HG03175 (cell line): ENCODE results near the gene BTNL9.
"Not testable (repeated sequence)": the region's sequence is repeated elsewhere in the genome, so short reads cannot be mapped to it uniquely, and the experiment has no call there.

ENCODE experiments used
- ATAC-seq: cut with Tn5 transposase; IDR thresholded peaks from one replicate; pipeline ENCODE4 v1.9.1; 2021; ENCODE audit warnings: mild to moderate bottlenecking, moderate library complexity; ENCODE audit not compliant: unreplicated experiment

BTNL9 gene

GRCh38 chr5:181098762-181099601 lies 58.9 kb downstream of the BTNL9 start:
- ATAC-seq = no peak

DNA sequence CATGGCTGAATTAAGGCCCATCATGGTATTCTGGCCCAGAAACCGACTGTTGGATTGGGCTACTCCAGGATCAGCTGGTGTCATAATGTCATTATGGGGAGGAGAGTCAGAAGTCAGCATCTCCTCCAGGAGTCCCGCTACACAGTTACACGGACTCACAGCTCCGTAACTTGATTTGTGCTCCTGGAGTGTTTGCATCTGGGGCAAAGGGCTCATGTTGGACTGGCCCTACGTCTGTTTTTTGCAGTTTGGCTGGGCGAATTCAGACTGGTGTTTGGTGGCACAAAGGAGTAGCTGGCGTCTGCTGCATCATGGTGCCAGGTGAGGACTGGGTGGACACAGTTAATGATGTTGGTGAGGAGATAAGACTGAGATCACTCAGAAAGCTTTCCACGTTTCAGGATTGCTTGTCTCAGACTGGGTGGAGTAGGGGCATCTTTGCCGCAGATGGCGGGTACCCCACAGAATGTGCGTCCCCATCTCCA lies 59.6 kb downstream of the BTNL9 start:
- no peak for ATAC-seq

DNA sequence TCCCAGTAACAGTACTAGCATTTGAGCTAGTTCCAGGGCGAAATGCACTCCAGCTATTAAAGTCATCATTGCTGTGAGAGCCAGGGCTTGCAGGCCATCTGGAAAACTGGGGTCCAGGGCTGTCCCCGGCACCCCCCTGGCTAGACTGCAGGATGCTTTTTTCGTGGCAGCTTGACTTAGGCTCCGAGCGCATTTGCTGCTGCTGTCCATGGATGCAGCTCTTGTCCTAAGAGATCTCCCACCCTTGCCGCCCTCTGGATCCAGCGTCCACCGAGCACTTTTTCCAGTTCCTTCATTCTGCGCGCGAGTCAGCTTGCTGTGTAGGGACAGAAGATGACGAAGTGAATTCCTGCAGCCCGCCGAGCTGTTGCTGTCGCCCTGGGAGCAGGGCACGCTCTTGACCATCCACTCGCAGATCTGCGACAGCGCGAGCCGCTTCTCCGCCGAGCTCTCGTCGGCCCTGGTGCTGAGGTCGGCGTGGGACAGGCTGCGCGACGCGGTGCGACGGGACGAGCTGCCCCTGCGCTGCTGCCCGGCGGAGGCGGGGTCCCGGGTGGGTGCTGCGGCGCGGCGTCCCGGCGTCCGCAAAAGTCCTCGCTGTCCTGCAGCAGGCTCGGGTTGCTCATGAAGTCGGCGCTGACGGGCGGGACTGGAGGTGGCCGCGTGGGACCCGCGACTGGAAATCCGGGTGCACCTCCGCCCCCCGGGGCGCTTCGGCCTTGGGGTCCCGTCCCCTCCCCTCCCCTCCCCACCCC lies 60.2 kb downstream of the BTNL9 start:
- ATAC-seq = no peak

- ATAC-seq = not testable (repeated sequence)
These were observed 61.1 kb downstream of the BTNL9 start for GRCh38 chr5:181101030-181101641.

DNA sequence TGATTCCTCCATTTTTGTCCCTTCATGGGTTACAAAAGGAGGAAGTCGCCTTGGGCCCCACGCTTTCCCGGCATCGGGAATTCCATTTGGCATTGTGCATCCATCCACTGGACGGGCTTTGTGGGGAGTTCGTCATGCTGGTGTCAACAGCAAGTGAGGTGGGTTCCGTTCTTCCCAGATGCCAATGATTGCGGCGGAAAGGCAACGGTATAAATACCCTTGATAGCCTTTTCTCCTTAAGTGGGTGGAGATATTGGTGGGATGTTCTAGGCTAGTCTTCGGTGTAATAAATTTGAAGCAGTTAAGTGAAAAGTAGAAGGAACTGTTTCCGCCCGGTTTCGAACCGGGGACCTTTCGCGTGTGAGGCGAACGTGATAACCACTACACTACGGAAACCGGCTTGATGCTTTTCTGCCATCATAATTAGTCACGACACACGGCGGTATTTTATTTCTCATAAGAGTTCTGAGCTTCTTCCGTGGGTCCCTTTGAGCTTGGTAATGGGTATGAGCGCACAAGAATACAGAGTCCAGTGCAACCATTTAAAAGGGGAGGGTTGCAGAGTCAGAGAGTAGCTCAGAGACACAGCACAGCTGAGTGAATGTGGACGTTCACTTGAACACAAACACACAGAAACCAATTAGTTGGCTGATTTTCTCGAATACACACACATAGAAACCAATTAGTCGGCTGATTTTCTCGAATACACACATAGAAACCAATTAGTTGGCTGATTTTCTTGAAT lies 62.0 kb downstream of the BTNL9 start:
- ATAC-seq = not testable (repeated sequence)

DNA sequence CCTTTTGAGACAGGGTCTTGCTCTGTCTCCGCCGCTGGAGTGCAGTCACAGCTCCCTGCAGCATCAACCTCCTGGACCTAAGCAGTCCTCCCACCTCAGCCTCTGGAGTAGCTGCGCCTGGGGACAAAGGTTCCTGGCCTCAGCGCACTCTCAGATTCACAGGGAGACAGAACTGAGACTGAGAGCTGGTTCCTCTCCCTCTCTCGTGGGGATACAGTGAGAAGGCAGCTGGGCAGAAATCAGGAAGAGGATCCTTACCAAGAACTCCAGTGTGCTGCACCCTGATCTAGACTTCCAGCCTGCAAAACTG lies 64.1 kb downstream of the BTNL9 start:
- ATAC-seq = not testable (repeated sequence)

GRCh38 chr5:181104606-181105390 lies 64.7 kb downstream of the BTNL9 start:
- ATAC-seq = not testable (repeated sequence)

- ATAC-seq = no peak
These were observed 65.4 kb downstream of the BTNL9 start for GRCh38 chr5:181105391-181106025.

DNA sequence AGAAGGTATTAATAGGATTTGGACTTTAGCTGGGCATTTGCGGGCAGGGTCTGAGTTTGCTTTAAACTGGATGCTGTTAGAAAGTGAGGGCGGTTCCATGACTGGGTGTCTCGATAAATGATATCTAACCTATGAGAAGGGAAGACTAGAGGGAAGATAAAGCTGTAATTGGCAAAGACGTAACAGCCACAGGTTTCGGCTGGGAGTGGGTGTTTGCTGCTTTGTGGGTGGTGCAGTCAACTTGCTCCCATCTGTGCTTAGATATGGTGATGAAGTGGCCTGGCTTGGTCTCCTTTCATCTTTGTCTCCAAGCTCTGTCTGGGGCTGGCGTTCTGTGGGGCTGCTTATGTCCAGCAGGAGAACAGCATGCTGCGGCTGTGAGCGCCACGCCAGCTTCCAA lies 67.6 kb downstream of the BTNL9 start:
- ATAC-seq = no peak

DNA sequence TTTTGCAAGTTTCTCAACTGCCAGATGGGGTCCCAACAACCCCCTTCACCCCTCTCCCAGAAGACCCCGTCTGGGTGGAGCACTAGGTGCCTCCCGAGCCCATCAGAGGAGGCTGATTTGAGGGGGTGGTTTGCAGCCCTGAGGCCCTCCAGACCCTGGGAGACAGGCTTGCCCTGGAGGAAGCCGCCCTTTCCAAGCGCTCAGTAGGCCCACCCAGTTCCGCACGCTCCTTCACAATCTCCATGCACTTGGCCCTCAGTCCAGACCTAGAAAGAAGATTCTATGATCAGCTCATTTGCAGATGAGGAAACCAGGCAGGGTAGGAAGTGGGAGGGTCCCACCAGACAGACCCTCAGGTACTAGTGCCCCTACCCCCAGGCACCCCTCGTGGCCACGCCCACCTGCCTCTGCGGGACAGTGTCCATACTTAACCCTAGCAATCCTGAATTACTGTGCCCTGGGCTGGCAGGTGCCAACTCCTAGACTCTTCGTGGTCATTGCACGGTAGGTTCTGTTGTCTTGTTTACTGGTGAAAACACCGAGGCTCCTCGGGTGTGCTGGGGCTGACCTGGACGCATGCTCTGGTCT lies 68.6 kb downstream of the BTNL9 start:
- no peak for ATAC-seq

DNA sequence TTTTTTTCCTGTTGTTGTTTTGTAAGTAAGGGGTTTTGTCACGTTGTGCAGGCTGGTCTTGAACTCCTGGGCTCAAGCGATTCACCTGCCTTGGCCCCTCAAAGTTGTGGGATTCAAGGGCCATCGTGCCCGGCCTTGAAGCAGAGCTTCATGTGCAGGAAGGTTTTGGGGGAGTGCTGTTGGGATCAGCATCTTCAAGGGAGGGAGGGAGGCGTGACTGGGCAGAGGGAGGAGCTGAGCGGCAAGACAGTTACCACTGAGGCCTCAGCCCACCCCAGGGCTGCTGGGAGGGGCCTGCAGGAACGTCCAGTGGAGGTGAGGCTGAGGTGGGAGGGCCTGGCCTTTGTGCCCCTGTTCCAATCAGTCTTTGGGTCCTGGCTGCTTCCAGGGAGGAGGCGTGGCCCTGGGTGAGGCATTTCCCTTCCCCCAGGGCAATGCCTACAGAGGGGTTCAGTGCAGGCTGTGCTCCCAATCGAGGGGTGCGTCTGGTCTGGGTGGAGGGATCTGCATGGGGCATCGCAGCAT lies 69.5 kb downstream of the BTNL9 start:
- ATAC-seq = no peak

GRCh38 chr5:181111010-181111409 lies 70.9 kb downstream of the BTNL9 start:
- ATAC-seq = no peak
